Esophagus muscularis mucosa (tissue), 3 donors: Measurements from ENCODE around the gene POLN.

Source experiments
- POLR2A ChIP-seq: fragments of 450-650 bp; IDR thresholded peaks from one replicate; pipeline ENCODE4 v1.6.1; 2017; ENCODE audit warnings: antibody characterized with exemption, moderate library complexity, mild to moderate bottlenecking, low read depth
- TF ChIP-seq, protein P1 (sequence below), 3 experiments: fragments of 200-600 bp in 2 of 3; fragments of 450-650 bp in 1 of 3; sonication (generic) in 2 of 3; IDR thresholded peaks; one replicate each; pipeline ENCODE4 v1.5.1; 2017 to 2019; ENCODE audit warnings: antibody characterized with exemption in 3 of 3, mild to moderate bottlenecking in 2 of 3, moderate library complexity in 1 of 3

DNA sequence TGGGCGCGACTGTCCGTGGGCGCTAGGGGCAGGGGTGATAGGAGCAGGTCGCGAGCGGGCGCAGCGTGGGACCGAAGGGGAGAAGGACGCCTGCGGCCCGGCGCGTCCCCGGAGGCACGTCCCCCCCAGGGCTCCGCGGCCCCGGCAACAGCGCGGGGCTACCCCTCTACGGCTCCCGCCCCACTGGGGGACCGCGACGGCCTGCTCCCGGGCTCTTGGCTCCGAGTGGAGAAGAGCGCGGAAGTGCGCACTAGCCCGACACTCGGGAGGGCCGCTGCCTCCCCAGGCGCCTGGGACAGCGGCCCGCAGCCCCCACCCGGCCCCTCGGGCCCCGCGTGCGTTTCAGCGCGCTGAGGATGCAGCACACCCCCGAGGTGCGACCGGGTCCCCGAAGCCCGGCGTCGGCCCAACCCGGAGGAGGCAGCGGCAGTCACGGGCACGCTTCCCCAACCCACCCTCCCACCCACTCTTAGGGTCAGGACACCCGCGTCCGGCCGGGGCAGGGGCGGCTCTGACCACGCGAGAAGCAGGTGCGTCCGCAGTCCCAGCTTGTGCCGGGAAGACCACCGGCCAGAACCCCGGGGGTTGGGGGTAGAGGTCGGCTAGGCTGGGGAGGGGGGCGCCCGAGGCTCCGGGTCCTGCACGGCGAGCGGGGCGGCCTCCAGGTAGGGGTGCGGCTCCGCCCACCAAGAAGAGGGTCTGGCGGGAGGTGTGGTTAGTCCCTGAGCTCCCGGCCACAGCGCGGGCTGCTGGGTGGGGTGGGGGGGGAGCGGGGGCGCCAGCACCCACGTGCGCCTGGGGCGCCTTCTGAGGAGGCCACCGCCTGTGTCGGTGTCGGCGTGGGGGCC lies 201.3 kb downstream of the POLN start:
- TF ChIP-seq, protein P1, sequence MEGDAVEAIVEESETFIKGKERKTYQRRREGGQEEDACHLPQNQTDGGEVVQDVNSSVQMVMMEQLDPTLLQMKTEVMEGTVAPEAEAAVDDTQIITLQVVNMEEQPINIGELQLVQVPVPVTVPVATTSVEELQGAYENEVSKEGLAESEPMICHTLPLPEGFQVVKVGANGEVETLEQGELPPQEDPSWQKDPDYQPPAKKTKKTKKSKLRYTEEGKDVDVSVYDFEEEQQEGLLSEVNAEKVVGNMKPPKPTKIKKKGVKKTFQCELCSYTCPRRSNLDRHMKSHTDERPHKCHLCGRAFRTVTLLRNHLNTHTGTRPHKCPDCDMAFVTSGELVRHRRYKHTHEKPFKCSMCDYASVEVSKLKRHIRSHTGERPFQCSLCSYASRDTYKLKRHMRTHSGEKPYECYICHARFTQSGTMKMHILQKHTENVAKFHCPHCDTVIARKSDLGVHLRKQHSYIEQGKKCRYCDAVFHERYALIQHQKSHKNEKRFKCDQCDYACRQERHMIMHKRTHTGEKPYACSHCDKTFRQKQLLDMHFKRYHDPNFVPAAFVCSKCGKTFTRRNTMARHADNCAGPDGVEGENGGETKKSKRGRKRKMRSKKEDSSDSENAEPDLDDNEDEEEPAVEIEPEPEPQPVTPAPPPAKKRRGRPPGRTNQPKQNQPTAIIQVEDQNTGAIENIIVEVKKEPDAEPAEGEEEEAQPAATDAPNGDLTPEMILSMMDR (IDR thresholded peaks at IDR 0.05), result no peak
- TF ChIP-seq POLR2A, result no peak
